HepG2 (cell line): ENCODE results near the gene UBXN2A. TPM values are rescaled to one million over a fixed set of nuclear protein-coding genes. Genes with fewer than 3 reads are reported as not detected.
A peak's percentile ranks its signal among the peaks of the same experiment; 100 is the strongest.

Experiments
- ASH2L ChIP-seq: fragments of 300-600, 200-600 bp; sonication (generic); IDR thresholded peaks from 2 replicates; pipeline ENCODE4 v1.7.0; 2017; ENCODE audit warnings: low read depth, mild to moderate bottlenecking, moderate library complexity, mixed read lengths, low read length; ENCODE audit not compliant: insufficient read length
- ERF ChIP-seq: IDR thresholded peaks from 2 replicates; pipeline ENCODE4 v1.6.1; 2018; ENCODE audit warnings: missing biosample characterization, missing genetic modification reagents
- ETV6 ChIP-seq: sonication (generic); formaldehyde crosslinking; conservative IDR thresholded peaks from 2 replicates; pipeline ENCODE4 v1.4.0; 2020; ENCODE audit warnings: missing genetic modification reagents
- MEIS2 ChIP-seq: sonication (generic); formaldehyde crosslinking; IDR thresholded peaks from 2 replicates; pipeline ENCODE4 v1.9.0; 2021; ENCODE audit warnings: mild to moderate bottlenecking, missing genetic modification reagents
- MXD1 ChIP-seq: sonication (generic); formaldehyde crosslinking; IDR thresholded peaks from 2 replicates; pipeline ENCODE4 v1.4.0; 2020; ENCODE audit warnings: mild to moderate bottlenecking, missing genetic modification reagents
- MXD4 ChIP-seq: IDR thresholded peaks from 2 replicates; pipeline ENCODE4 v1.6.1; 2016; ENCODE audit warnings: mild to moderate bottlenecking, missing biosample characterization, missing genetic modification reagents
- NR0B2 ChIP-seq: sonication (generic); formaldehyde crosslinking; IDR thresholded peaks from 2 replicates; pipeline ENCODE4 v1.4.0; 2020; ENCODE audit warnings: mild to moderate bottlenecking, missing genetic modification reagents
- NR1H2 ChIP-seq: sonication (generic); formaldehyde crosslinking; IDR thresholded peaks from 2 replicates; pipeline ENCODE4 v1.8.1; 2022; ENCODE audit warnings: low read depth, missing genetic modification reagents, borderline replicate concordance
- PRDM15 ChIP-seq: sonication (generic); formaldehyde crosslinking; IDR thresholded peaks from 2 replicates; pipeline ENCODE4 v1.4.0; 2020; ENCODE audit warnings: missing genetic modification reagents
- SP2 ChIP-seq: sonication (generic); formaldehyde crosslinking; IDR thresholded peaks from 2 replicates; pipeline ENCODE4 v1.5.1; 2020; ENCODE audit warnings: mild to moderate bottlenecking, missing genetic modification reagents
- ZBTB40 ChIP-seq, 2 experiments: fragments of 450-650 bp in 1 of 2; sonication (generic) in 1 of 2; formaldehyde crosslinking in 1 of 2; IDR thresholded peaks; 2 replicates each; pipeline versions ENCODE4 v1.6.1 to v1.8.0; 2016 to 2022; ENCODE audit warnings: antibody characterized with exemption in 1 of 2, mild to moderate bottlenecking in 1 of 2, missing genetic modification reagents in 1 of 2
- ZNF883 ChIP-seq: sonication (generic); formaldehyde crosslinking; IDR thresholded peaks from 2 replicates; pipeline ENCODE4 v1.5.1; 2020; ENCODE audit warnings: mild to moderate bottlenecking, missing genetic modification reagents; ENCODE audit errors: not compliant biosample characterization
- polyA plus RNA-seq, 8 experiments: library from polyadenylated mRNA; depleted of rRNA in 3 of 8; stranded (reverse) in 7 of 8; unstranded in 1 of 8; fragments of >200 nt; fragmentation: Illumina TruSeq in 4 of 8; extraction: Trizol in 4 of 8; gene quantifications; 2 replicates each; pipeline versions ENCODE4 v1.2.1 to v1.2.3, GENCODE V29; 2011 to 2016; ENCODE audit warnings: low read depth in 4 of 8, missing spikeins in 1 of 8, mixed read lengths in 1 of 8; ENCODE audit not compliant: insufficient read depth in 1 of 8
- total RNA-seq, 5 experiments: library from RNA; depleted of rRNA; stranded (reverse); fragments of >200 nt; fragmentation: Illumina TruSeq; extraction: Trizol; gene quantifications; 2 replicates each; pipeline ENCODE4 v1.2.3, GENCODE V29; 2016; ENCODE audit warnings: low read depth in 1 of 5

UBXN2A gene
- total and polyA plus RNA-seq, 2 of the 13 experiments (the other 11 are each of a cell fraction or from before 2014, with no cell fraction given) = 8.3 to 20.9 TPM

- TF ChIP-seq ETV6 (CRISPR knock-in tag) = peak; percentile 53; the same call in 1 of the 2 replicates
- no peak for TF ChIP-seq ZBTB40 (IDR thresholded peaks at IDR 0.05)
- peak; percentile 67 for TF ChIP-seq ZBTB40 (CRISPR knock-in tag; IDR thresholded peaks at IDR 0.05)
- TF ChIP-seq ASH2L = peak; percentile 70
- peak; percentile 22; the same call in 1 of the 2 replicates for TF ChIP-seq NR1H2 (CRISPR knock-in tag)
- peak; percentile 78 for TF ChIP-seq NR0B2
- peak; percentile 89 for TF ChIP-seq MXD1 (CRISPR knock-in tag)
- TF ChIP-seq ERF (CRISPR knock-in tag) = peak; percentile 46; the same call in 1 of the 2 replicates
- TF ChIP-seq ZNF883 (CRISPR knock-in tag) = peak; percentile 76
- TF ChIP-seq SP2 = peak; percentile 24; the same call in 1 of the 2 replicates
- 0 out of 2 replicates have a peak, but pooled peaks have one; percentile 47 for TF ChIP-seq PRDM15 (CRISPR knock-in tag)
- TF ChIP-seq MXD4 (CRISPR knock-in tag) = 0 out of 2 replicates have a peak, but pooled peaks have one; percentile 17
- TF ChIP-seq MEIS2 (CRISPR knock-in tag) = peak; percentile 79
Observed at GRCh38 chr2:23939987-23940717, at the start of gene UBXN2A (continued).
